Neutrophil (primary cell): ENCODE data around the gene AQR.

Source experiments
- H3K27ac ChIP-seq: fragments of 200-600 bp; sonication (generic); 2 replicates; pipeline ENCODE4 v1.5.1; 2016; ENCODE audit warnings: mild to moderate bottlenecking, moderate library complexity
- H3K27me3 ChIP-seq: fragments of 200-600 bp; sonication (generic); 2 replicates; pipeline ENCODE4 v1.6.0; 2016; ENCODE audit warnings: mild to moderate bottlenecking
- H3K36me3 ChIP-seq: fragments of 200-600 bp; sonication (generic); 2 replicates; pipeline ENCODE4 v1.5.1; 2017
- H3K4me1 ChIP-seq, 2 experiments: fragments of 200-600 bp in 1 of 2; sonication (generic) in 1 of 2; 1 replicate in 1 of 2; 2 replicates in 1 of 2; pipeline versions ENCODE4 v1.5.1 to v1.6.1; 2013 to 2016; ENCODE audit warnings: low read depth in 1 of 2, low read length in 1 of 2, mild to moderate bottlenecking in 1 of 2, moderate library complexity in 1 of 2; ENCODE audit not compliant: control insufficient read depth in 1 of 2, insufficient read depth in 1 of 2
- H3K4me3 ChIP-seq, 2 experiments: fragments of 200-600 bp in 1 of 2; sonication (generic) in 1 of 2; 1 replicate in 1 of 2; 2 replicates in 1 of 2; pipeline ENCODE4 v1.5.1; 2013 to 2016; ENCODE audit warnings: low read depth in 1 of 2, low read length in 1 of 2, mild to moderate bottlenecking in 1 of 2, moderate library complexity in 1 of 2
- H3K9me3 ChIP-seq: fragments of 200-600 bp; sonication (generic); 2 replicates; pipeline ENCODE4 v1.5.1; 2016
- TF ChIP-seq, protein P1 (sequence below): fragments of 200-600 bp; sonication (generic); IDR thresholded peaks from 2 replicates; pipeline ENCODE4 v1.5.1; 2016; ENCODE audit warnings: antibody characterized with exemption

AQR gene

GRCh38 chr15:34879107-34879506 lies 90.4 kb downstream of the AQR start:
- peaks cover 78% of the 10 kb centered on the region for H3K36me3 ChIP-seq
- no peak overlapping the region for H3K4me3 ChIP-seq
- TF ChIP-seq, protein P1, sequence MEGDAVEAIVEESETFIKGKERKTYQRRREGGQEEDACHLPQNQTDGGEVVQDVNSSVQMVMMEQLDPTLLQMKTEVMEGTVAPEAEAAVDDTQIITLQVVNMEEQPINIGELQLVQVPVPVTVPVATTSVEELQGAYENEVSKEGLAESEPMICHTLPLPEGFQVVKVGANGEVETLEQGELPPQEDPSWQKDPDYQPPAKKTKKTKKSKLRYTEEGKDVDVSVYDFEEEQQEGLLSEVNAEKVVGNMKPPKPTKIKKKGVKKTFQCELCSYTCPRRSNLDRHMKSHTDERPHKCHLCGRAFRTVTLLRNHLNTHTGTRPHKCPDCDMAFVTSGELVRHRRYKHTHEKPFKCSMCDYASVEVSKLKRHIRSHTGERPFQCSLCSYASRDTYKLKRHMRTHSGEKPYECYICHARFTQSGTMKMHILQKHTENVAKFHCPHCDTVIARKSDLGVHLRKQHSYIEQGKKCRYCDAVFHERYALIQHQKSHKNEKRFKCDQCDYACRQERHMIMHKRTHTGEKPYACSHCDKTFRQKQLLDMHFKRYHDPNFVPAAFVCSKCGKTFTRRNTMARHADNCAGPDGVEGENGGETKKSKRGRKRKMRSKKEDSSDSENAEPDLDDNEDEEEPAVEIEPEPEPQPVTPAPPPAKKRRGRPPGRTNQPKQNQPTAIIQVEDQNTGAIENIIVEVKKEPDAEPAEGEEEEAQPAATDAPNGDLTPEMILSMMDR: no peak

DNA sequence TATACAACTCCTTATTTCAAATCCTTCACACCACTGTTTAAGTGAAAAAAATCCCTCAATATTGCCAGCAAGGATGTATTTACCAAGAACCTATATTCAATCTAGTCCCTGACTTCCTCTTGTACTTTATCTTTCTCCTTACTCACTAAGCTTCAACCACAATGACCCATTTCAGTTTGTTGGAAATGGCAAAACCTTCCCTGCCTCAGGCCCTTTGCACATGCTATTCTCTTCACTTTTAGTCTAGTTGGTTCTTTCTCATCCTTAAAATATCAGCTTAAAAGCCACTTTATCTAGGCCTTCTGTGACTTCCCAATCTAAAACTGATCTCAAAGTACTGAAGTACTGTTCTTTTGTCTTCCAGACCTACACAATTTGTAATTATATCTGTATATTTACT lies 92.9 kb downstream of the AQR start:
- Histone ChIP-seq H3K4me1 (no peaks in the 10 kb centered on the region), H3K36me3 (peaks cover 74% of the 10 kb centered on the region), H3K9me3 (no peaks in the 10 kb centered on the region), H3K27ac (no peak overlapping the region), H3K27me3 (no peaks in the 10 kb centered on the region), H3K4me3 (no peak overlapping the region)
- TF ChIP-seq, protein P1: no peak

More at GRCh38 chr15:34879107-34879506, 90.4 kb downstream of the AQR start:
- Histone ChIP-seq H3K27me3 (no peaks in the 10 kb centered on the region), H3K27ac (no peak overlapping the region), H3K9me3 (no peaks in the 10 kb centered on the region), H3K4me1 (no peaks in the 10 kb centered on the region)

DNA sequence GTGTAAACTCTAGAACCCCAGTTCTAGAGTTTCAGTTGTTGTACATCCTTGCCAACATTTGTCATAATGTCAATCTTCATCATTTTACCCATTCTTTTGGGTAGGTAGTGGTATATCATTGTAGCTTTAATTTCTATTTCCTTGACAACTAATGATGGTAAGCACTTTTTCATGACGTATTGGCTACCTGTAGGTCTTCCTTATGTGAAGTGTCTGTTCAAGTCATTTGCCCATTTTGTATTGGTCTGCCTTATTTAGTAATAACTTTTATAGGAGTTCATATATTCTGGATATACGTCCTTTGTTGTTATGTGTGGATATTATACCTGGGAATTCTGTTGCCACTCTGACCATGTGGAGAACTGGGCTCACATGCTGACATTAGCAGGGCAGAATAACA lies 100.4 kb downstream of the AQR start:
- Histone ChIP-seq H3K36me3 (peaks cover 71% of the 10 kb centered on the region), H3K4me3 (no peak overlapping the region), H3K4me1 (no peaks in the 10 kb centered on the region), H3K27me3 (no peaks in the 10 kb centered on the region), H3K9me3 (no peaks in the 10 kb centered on the region), H3K27ac (no peak overlapping the region)
- TF ChIP-seq, protein P1: no peak

DNA sequence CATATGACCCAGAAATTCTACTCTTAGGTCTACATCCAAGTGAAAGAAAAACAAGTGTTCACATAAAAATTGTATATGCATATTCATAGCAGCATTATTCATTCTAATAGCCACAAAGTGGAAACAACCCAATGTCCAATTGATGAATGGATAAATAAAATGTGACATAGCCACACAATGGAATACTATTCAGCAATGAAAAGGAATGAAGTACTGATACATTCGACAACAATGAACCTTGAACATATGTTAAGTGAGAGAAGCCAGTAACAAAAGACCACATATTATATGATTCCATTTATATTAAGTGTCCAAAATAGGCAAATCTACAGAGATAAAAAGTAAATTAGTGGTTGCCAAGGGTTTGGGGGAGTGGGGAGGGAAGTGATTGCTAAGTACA lies 104.0 kb downstream of the AQR start:
- Histone ChIP-seq H3K27me3 (no peaks in the 10 kb centered on the region), H3K4me3 (no peak overlapping the region), H3K36me3 (peaks cover 73% of the 10 kb centered on the region), H3K27ac (no peak overlapping the region), H3K9me3 (no peaks in the 10 kb centered on the region), H3K4me1 (no peaks in the 10 kb centered on the region)
- TF ChIP-seq, protein P1: no peak

DNA sequence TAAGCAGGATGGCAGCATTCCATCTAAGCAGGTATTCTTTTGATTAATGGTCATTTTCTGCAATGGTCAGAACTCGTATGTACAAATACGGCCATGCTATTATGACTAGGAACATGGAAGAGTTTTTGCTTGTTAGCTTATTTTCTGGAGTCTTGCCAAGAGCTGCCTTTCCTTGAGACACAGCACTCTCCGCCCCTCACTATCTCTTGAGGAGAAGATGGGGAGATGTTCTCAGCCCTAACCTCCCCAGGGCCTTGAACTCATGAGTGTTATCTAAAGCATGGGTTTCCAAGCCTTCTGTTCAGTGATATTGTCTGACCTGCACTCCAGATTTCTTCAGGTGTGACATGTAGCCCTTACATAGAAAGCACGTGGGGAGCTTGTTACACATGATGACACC lies 108.3 kb downstream of the AQR start:
- no peak overlapping the region for H3K4me3 ChIP-seq
- H3K36me3 ChIP-seq: peaks cover 90% of the 10 kb centered on the region

More for the DNA sequence above, 108.3 kb downstream of the AQR start:
- TF ChIP-seq, protein P1: no peak
- Histone ChIP-seq H3K9me3 (no peaks in the 10 kb centered on the region), H3K4me1 (no peaks in the 10 kb centered on the region), H3K27me3 (no peaks in the 10 kb centered on the region), H3K27ac (no peak overlapping the region)
